CD4-positive, alpha-beta memory T cell (primary cell): ENCODE results near the gene IL1R2. TPM values are rescaled to one million over a fixed set of nuclear protein-coding genes. Genes with fewer than 3 reads are reported as not detected.

Source experiments
- CTCF ChIA-PET: fragments of 350-600 bp; sonication (Branson Sonifier 250); formaldehyde crosslinking; loops from one replicate; lab custom pipeline; 2021; ENCODE audit warnings: inconsistent platforms; ENCODE audit not compliant: partially characterized antibody; lab: Charles Lee
- POLR2A ChIA-PET: fragments of 350-600 bp; sonication (Branson Sonifier 250); formaldehyde crosslinking; loops from one replicate; lab custom pipeline; 2021; ENCODE audit not compliant: partially characterized antibody; lab: Charles Lee
- DNase-seq, 5 donors: peaks; one replicate each; pipeline versions ENCODE4 v3.0.0 to v3.0.0-alpha.2; 2020 to 2022; ENCODE audit warnings: mixed read lengths in 1 of 5
- H3K27ac ChIP-seq: one replicate; pipeline ENCODE4 v1.7.0; 2013; ENCODE audit warnings: low read depth, low read length
- H3K27me3 ChIP-seq: 2 replicates; pipeline ENCODE4 v1.7.0; 2013; ENCODE audit warnings: mild to moderate bottlenecking, low read length, moderate library complexity; ENCODE audit not compliant: insufficient read depth
- H3K36me3 ChIP-seq: 2 replicates; pipeline ENCODE4 v1.7.0; 2013; ENCODE audit warnings: mild to moderate bottlenecking, low read length, moderate library complexity; ENCODE audit not compliant: insufficient read depth
- H3K4me1 ChIP-seq: 2 replicates; pipeline ENCODE4 v1.7.0; 2013; ENCODE audit warnings: mild to moderate bottlenecking, low read length, moderate library complexity; ENCODE audit not compliant: insufficient read depth
- H3K4me3 ChIP-seq, 2 donors: one replicate each; pipeline ENCODE4 v1.7.0; 2013; ENCODE audit warnings: low read length in 2 of 2, mild to moderate bottlenecking in 1 of 2
- H3K9me3 ChIP-seq, 2 donors: one replicate each; pipeline ENCODE4 v1.7.0; 2013; ENCODE audit warnings: low read length in 2 of 2, control low read depth in 1 of 2; ENCODE audit not compliant: control insufficient read depth in 1 of 2
- H3K27ac Mint-ChIP-seq, 7 donors: one replicate each; pipeline ENCODE4 v1.8.0; 2020 to 2021; ENCODE audit warnings: mixed read lengths in 7 of 7, mild to moderate bottlenecking in 6 of 7, inconsistent platforms in 3 of 7, moderate library complexity in 3 of 7
- H3K27me3 Mint-ChIP-seq, 2 donors: one replicate each; pipeline ENCODE4 v1.8.0; 2020 to 2021; ENCODE audit warnings: mixed read lengths in 2 of 2
- H3K36me3 Mint-ChIP-seq, 2 donors: one replicate each; pipeline ENCODE4 v1.8.0; 2020 to 2021; ENCODE audit warnings: mixed read lengths in 2 of 2, inconsistent platforms in 1 of 2, mild to moderate bottlenecking in 1 of 2
- H3K4me1 Mint-ChIP-seq, 4 donors: one replicate each; pipeline ENCODE4 v1.8.0; 2020 to 2021; ENCODE audit warnings: mixed read lengths in 4 of 4, mild to moderate bottlenecking in 1 of 4
- H3K4me3 Mint-ChIP-seq, 8 donors: one replicate each; pipeline ENCODE4 v1.8.0; 2020 to 2021; ENCODE audit warnings: mixed read lengths in 8 of 8, mild to moderate bottlenecking in 7 of 8, moderate library complexity in 6 of 8, inconsistent platforms in 3 of 8
- H3K9me3 Mint-ChIP-seq, 8 donors: one replicate each; pipeline ENCODE4 v1.8.0; 2020 to 2021; ENCODE audit warnings: mixed read lengths in 8 of 8, mild to moderate bottlenecking in 5 of 8, inconsistent platforms in 3 of 8, moderate library complexity in 1 of 8
- intact Hi-C: fragments of 100-400 bp; cut with micrococcal nuclease; formaldehyde crosslinking; loops from one replicate; pipeline ENCODE4 v1.15.1; 2023
- polyA plus RNA-seq, 2 donors: library from polyadenylated mRNA; unstranded; fragments of 300-500 nt; fragmentation: Illumina TruSeq; gene quantifications; one replicate each; pipeline ENCODE4 v1.2.3, GENCODE V29; 2021
- total RNA-seq, 2 experiments: library from RNA; stranded (reverse); gene quantifications; one replicate each; pipeline ENCODE4 v1.2.3, GENCODE V29; 2021

The IL1R2 gene
- total RNA-seq: not detected
- polyA plus RNA-seq: 1 to 10 TPM in 1 of 2 donors, under 1 TPM in 1; 0.61 to 2.1 TPM

DNA sequence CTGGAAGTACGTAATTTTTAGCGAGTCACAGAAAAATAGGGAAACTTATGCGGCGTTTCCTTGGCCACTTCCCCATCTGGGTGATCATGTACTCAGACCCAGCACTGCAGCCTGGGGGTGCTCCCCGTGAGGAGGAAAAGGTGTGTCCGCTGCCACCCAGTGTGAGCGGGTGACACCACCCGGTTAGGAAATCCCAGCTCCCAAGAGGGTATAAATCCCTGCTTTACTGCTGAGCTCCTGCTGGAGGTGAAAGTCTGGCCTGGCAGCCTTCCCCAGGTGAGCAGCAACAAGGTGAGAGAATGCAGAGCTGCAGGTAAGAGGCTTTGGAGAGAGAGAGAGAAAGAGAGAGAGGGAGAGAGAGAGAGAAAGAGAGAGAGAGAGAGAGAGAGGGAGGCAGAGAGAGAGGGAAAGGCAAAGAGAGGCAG, at the start of gene IL1R2:
TSS of gene IL1R2 (plus strand) at position 240 of the 425 bp plus-strand sequence. CDS start 16,616 bp downstream, outside the sequence.
- no peaks in the 10 kb centered on the region for H3K36me3 Mint-ChIP-seq
- intact Hi-C loops: no loop called here
- ChIA-PET POLR2A (no interaction called here), CTCF (no interaction called here)
- Histone ChIP-seq H3K4me1 (no peaks in the 10 kb centered on the region), H3K9me3 (no peaks in the 10 kb centered on the region), H3K4me3 (no peak within 1 kb of the TSS), H3K27me3 (no peaks in the 10 kb centered on the region), H3K27ac (no peak within 1 kb of the TSS), H3K36me3 (no peaks in the 10 kb centered on the region)
- DNase-seq: no peak
- peaks cover 0 to 6% (median 1%) of the 10 kb centered on the region in 4 donors for H3K4me1 Mint-ChIP-seq
- no peak within 1 kb of the TSS for H3K4me3 Mint-ChIP-seq
- peaks cover 7 to 9% of the 10 kb centered on the region in 2 donors for H3K27me3 Mint-ChIP-seq
- peak within 1 kb of the TSS in 1 of 7 donors; percentile 49 for H3K27ac Mint-ChIP-seq
- H3K9me3 Mint-ChIP-seq: no peaks in the 10 kb centered on the region

- Histone ChIP-seq H3K4me3 (no peak overlapping the region), H3K9me3 (no peaks in the 10 kb centered on the region), H3K27ac (no peak overlapping the region), H3K36me3 (no peaks in the 10 kb centered on the region), H3K4me1 (no peaks in the 10 kb centered on the region), H3K27me3 (no peaks in the 10 kb centered on the region)
- H3K4me3 Mint-ChIP-seq: no peak overlapping the region
- intact Hi-C loops: no loop called here
- DNase-seq: no peak
- H3K9me3 Mint-ChIP-seq: peaks cover 0 to 14% (median 7%) of the 10 kb centered on the region in 8 donors
- no peaks in the 10 kb centered on the region for H3K4me1 Mint-ChIP-seq
- POLR2A ChIA-PET: no interaction called here
- H3K27ac Mint-ChIP-seq: no peak overlapping the region
- H3K36me3 Mint-ChIP-seq: peaks cover 0 to 1% of the 10 kb centered on the region in 2 donors
- H3K27me3 Mint-ChIP-seq: peaks cover 1 to 2% of the 10 kb centered on the region in 2 donors
- CTCF ChIA-PET: no interaction called here
Observed at GRCh38 chr2:101942851-101943250, 48.9 kb upstream of the IL1R2 start.

- no peaks in the 10 kb centered on the region for H3K36me3 ChIP-seq
- no peak overlapping the region for H3K4me3 ChIP-seq
- Mint-ChIP-seq H3K27me3 (peaks cover 3 to 7% of the 10 kb centered on the region in 2 donors), H3K4me1 (no peaks in the 10 kb centered on the region), H3K27ac (no peak overlapping the region), H3K9me3 (peaks cover 0 to 11% (median 5%) of the 10 kb centered on the region in 8 donors), H3K4me3 (no peak overlapping the region), H3K36me3 (no peaks in the 10 kb centered on the region)
- ChIA-PET POLR2A (no interaction called here), CTCF (no interaction called here)
- no peaks in the 10 kb centered on the region for H3K27me3 ChIP-seq
- no peak for DNase-seq
- intact Hi-C loops: no loop called here
- no peaks in the 10 kb centered on the region for H3K9me3 ChIP-seq
- no peak overlapping the region for H3K27ac ChIP-seq
- no peaks in the 10 kb centered on the region for H3K4me1 ChIP-seq
Observed at GRCh38 chr2:101946372-101947039, 45.3 kb upstream of the IL1R2 start.

- H3K4me1 ChIP-seq: no peaks in the 10 kb centered on the region
- ChIA-PET POLR2A (no interaction called here), CTCF (no interaction called here)
- Mint-ChIP-seq H3K4me1 (no peaks in the 10 kb centered on the region), H3K4me3 (no peak overlapping the region), H3K27ac (no peak overlapping the region), H3K27me3 (peaks cover 3 to 7% of the 10 kb centered on the region in 2 donors), H3K9me3 (peaks cover 0 to 11% (median 5%) of the 10 kb centered on the region in 8 donors), H3K36me3 (no peaks in the 10 kb centered on the region)
- H3K9me3 ChIP-seq: no peaks in the 10 kb centered on the region
- intact Hi-C loops: no loop called here
- H3K27ac ChIP-seq: no peak overlapping the region
- DNase-seq: no peak
- no peaks in the 10 kb centered on the region for H3K27me3 ChIP-seq
- no peaks in the 10 kb centered on the region for H3K36me3 ChIP-seq
- H3K4me3 ChIP-seq: no peak overlapping the region
Observed at GRCh38 chr2:101947374-101947773, 44.4 kb upstream of the IL1R2 start.

DNA sequence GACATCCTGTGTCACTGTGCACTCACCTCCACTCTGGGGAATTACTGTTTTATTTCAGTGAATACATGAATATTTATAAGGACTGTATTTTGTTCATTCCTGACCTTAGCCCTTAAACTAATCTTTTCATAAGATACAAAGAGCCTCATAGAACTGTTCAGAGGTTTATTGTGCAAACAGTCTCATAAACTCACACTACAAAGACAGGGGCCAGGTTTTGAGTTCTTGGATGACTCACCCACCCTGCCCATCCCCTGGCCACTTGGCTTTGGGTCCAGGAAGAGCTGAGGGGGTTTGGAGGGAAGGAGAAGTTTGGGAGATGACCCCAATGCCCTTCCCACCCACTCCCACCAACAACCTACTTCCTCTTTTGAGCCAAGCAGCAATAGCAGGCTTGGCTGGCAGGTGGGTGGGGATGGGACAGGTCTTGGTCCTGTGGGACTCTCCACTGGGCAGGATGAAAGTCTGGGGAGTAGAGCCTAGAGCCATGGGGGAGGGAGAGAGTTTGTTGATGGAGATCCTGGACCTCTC, 43.1 kb upstream of the IL1R2 start:
- intact Hi-C loops: no loop called here

GRCh38 chr2:101949304-101949703, 42.5 kb upstream of the IL1R2 start:
- Mint-ChIP-seq H3K9me3 (peaks cover 0 to 11% (median 5%) of the 10 kb centered on the region in 8 donors), H3K27ac (no peak overlapping the region), H3K4me3 (no peak overlapping the region), H3K4me1 (peaks cover 0 to under 1% (median 0%) of the 10 kb centered on the region in 4 donors), H3K36me3 (no peaks in the 10 kb centered on the region), H3K27me3 (peaks cover 3 to 5% of the 10 kb centered on the region in 2 donors)
- Histone ChIP-seq H3K9me3 (no peaks in the 10 kb centered on the region), H3K36me3 (no peaks in the 10 kb centered on the region), H3K4me3 (no peak overlapping the region), H3K4me1 (no peaks in the 10 kb centered on the region), H3K27ac (no peak overlapping the region), H3K27me3 (no peaks in the 10 kb centered on the region)
- intact Hi-C loops: no loop called here
- DNase-seq: no peak
- ChIA-PET POLR2A (no interaction called here), CTCF (no interaction called here)

More for the DNA sequence above, 43.1 kb upstream of the IL1R2 start:
- ChIA-PET CTCF (no interaction called here), POLR2A (no interaction called here)
- Mint-ChIP-seq H3K4me1 (no peaks in the 10 kb centered on the region), H3K27ac (no peak overlapping the region), H3K36me3 (no peaks in the 10 kb centered on the region), H3K4me3 (no peak overlapping the region), H3K9me3 (peaks cover 0 to 11% (median 5%) of the 10 kb centered on the region in 8 donors), H3K27me3 (peaks cover 3 to 5% of the 10 kb centered on the region in 2 donors)
- H3K27ac ChIP-seq: no peak overlapping the region
- no peaks in the 10 kb centered on the region for H3K27me3 ChIP-seq
- H3K4me3 ChIP-seq: no peak overlapping the region
- no peaks in the 10 kb centered on the region for H3K9me3 ChIP-seq
- H3K4me1 ChIP-seq: no peaks in the 10 kb centered on the region
- no peaks in the 10 kb centered on the region for H3K36me3 ChIP-seq
- DNase-seq: no peak

DNA sequence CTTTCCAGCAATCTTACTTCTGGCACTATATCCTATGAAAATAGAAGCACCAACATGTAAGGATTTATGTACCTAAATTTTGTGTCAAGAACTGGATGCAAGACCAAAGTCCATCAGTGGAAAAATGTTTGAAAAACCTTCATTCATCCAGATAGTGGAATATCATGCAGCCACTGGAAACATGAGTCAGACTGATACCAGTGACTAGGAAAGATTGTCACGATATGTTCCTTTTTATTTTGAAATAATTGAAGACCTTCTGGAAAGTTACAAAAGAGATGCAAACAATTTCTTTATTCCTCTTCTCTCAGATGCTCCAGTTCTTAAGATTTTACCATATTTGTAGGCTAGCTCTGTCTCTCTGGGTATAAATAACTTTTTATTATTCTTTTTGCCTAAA, 40.5 kb upstream of the IL1R2 start:
- Histone ChIP-seq H3K4me3 (no peak overlapping the region), H3K27me3 (no peaks in the 10 kb centered on the region)
- CTCF ChIA-PET: no interaction called here

More for the DNA sequence above, 40.5 kb upstream of the IL1R2 start:
- POLR2A ChIA-PET: no interaction called here
- H3K4me1 ChIP-seq: no peaks in the 10 kb centered on the region
- H3K27me3 Mint-ChIP-seq: peaks cover 3 to 5% of the 10 kb centered on the region in 2 donors
- no peaks in the 10 kb centered on the region for H3K9me3 ChIP-seq
- no peak overlapping the region for H3K27ac ChIP-seq
- H3K4me3 Mint-ChIP-seq: no peak overlapping the region
- intact Hi-C loops: no loop called here
- no peak overlapping the region for H3K27ac Mint-ChIP-seq
- H3K4me1 Mint-ChIP-seq: peaks cover 0 to 3% (median 0%) of the 10 kb centered on the region in 4 donors
- peaks cover 0 to 13% (median 5%) of the 10 kb centered on the region in 8 donors for H3K9me3 Mint-ChIP-seq
- no peak for DNase-seq
- no peaks in the 10 kb centered on the region for H3K36me3 ChIP-seq
- H3K36me3 Mint-ChIP-seq: no peaks in the 10 kb centered on the region
